ENCODE data around the gene PEPD.

PEPD gene

GRCh38 chr19:33510462-33511194, 11.0 kb downstream of the PEPD start:
- no peak for DNase-seq

DNA sequence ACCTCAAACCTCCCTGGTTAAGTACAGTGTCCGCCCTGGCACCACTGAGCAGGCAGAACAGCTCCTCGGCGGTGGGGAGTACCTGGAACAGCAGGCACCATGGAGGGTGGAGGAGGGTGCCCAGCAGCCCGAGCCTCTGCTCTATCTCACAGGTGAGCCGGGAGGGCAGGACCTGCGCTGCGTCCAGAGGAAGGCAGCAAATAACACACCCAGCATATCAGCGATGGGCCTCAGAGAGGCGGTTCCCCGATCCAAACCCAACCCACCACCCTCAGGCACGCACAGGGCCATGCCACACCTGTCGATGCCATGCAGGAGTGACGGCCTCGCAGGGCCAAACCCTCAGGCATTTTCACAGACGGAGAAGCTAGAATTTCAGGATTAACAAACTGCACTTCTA, 11.8 kb downstream of the PEPD start:
- no peak for DNase-seq

GRCh38 chr19:33508941-33509614, 12.5 kb downstream of the PEPD start:
- DNase-seq: no peak

DNA sequence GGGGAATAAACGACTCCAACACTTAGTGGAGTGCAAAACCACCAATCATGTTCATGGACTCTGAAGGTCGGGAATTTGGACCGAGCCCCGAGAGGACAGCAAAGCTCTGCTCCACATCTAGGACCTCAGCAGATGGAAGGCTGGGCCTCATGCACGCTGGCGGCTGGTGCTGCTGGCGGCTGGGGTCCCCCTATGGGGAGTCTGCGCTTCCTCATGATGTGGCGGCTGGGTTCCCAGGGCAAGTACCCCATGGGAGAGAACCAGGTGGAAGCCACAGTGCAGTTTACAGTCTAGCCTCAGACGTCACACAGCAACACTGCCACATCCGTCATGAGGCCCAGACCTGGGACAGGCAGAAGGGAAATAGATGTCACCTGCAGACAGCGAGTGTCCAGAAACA, 13.2 kb downstream of the PEPD start:
- no peak for DNase-seq

- no peak for DNase-seq
Observed at GRCh38 chr19:33508009-33508408, 13.6 kb downstream of the PEPD start.

DNA sequence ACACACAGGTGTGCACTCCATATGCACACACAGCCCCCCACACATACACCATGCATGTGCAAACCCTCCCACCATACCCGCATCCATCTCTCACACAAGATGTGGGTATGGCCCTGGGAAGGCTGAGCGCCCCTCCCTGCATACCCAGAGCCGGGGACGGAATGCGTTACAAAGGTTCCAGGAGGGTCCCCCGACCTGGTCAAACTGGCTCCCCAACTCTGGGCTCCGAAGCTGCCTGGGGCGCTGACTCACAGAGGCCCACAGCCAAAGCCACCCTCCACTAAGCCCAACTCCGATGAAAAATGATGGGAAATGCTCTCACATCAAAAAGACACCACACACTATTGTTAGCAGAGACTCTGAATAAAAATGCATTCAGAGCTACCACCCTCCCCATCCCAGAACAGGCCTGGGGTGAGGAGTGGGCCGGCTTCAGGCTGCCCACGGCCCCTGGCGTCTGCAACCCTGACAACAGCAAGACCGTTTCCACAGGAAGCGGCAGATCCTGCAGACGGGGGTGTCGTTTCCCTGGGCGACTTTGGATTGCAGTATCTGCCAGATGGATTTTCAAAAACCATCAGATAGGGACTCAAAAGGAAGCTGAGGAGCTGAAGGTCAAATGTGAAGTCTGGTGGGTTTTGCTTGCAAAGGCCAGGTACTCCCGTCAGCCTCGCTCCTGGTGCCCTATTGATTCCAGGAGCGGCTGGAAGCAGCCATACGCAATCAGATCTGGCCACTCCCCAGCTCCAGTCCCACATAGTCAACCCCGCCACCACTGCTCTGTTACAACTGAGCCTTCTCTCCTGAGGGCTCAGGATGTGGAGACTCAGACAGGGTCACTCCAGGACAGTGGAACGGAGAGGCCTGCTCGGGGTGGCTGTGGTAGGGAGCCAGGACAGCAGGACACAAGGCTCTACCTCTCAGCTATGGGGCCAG, 14.3 kb downstream of the PEPD start:
- no peak for DNase-seq

GRCh38 chr19:33506498-33506897, 15.1 kb downstream of the PEPD start:
- DNase-seq: no peak

- no peak for DNase-seq
Observed at GRCh38 chr19:33505823-33506222, 15.8 kb downstream of the PEPD start.

DNA sequence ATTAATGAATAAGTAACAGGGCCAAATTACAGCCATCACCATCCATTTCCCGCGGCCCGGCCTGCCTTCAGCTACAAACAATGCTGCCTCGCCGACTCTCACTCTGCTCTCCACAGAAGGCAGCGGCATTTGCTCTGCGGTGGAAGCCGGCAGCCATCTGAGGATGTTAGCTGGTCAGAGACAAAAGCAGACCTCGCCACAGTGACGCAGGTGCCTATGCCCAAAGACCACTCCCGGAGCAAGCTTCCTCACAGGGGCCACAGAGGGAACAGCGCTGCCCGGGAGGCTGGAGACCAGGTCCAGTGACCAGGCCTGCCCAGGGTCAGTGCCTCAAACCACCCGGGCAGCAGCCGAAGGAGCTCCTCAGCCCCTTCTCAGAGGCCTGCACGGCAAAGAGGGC, 16.4 kb downstream of the PEPD start:
- no peak for DNase-seq

DNA sequence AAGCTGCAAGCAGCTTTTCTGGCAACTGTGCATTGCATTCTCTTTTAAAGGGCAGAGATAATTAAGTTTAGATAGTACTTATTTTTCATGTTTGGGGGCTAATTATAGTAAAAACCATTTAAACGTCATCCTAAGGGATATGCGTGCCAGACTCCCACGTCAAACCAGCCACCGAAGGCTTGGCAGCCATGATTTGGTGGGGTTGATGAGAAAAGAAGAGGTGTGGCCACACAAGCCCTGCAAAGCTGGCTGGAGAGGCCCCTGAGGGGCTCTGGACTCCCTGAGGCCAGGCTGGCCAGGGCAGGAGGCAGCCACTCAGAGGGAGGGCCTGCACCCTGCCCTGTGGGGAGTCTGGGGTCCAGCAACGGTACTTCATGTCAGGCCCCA, 17.5 kb downstream of the PEPD start:
- no peak for DNase-seq

GRCh38 chr19:33503433-33504057, 18.0 kb downstream of the PEPD start:
- DNase-seq: no peak

- DNase-seq: no peak
Observed at GRCh38 chr19:33503030-33503429, 18.6 kb downstream of the PEPD start.

- no peak for DNase-seq
Observed at GRCh38 chr19:33502521-33502920, 19.1 kb downstream of the PEPD start.

- DNase-seq: no peak
Observed at GRCh38 chr19:33501693-33502356, 19.8 kb downstream of the PEPD start.

GRCh38 chr19:33500991-33501390, 20.6 kb downstream of the PEPD start:
- DNase-seq: no peak

DNA sequence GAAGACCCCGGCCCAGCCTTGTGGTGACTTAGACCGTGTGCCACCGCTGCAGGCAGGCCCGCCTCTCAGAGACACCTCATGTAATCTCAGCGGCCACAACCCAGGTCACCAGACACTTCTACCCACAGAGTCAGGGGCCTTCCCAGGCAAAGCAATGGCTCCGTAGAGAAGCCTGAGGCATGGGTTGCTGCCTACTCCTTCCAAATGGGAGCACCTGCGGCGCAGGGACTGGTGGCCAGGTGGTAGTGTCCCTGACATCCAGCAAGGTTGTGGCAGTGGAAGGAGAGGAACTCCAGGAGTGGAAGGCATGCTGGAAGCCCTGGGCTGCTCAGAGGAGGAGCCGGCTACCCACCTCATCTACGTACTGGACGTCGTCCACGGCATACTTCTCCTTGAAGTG, 21.0 kb downstream of the PEPD start:
- DNase-seq: no peak

GRCh38 chr19:33499671-33500506, 21.7 kb downstream of the PEPD start:
- DNase-seq: no peak

- DNase-seq: no peak
Observed at GRCh38 chr19:33499248-33499647, 22.3 kb downstream of the PEPD start.

DNA sequence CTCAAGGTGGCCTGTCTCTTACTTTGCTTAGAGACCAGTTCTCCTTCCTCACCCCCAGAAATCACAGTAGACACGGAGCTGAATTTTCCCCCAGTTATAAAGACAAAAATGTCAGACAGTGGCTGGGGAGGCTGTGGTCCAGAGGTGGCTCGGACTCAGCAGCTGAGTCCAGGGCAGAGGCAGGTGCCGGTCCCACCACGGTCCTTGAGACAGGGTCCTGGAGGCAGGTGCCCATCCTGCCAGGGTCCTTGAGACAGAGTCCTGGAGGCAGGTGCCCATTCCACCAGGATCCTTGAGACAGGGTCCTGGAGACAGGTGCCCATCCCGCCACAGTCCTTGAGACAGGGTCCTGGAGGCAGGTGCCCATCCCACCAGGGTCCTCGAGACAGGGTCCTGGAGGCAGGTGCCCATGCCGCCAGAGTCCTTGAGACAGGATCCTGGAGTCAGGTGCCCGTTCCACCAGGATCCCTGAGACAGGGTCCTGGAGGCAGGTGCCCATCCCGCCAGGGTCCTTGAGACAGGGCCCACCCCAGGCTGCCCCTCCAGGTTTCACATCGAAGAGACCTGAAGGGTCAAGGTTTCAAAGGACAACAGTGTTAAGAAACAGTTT, 23.1 kb downstream of the PEPD start:
- no peak for DNase-seq

GRCh38 chr19:33497778-33498175, 23.8 kb downstream of the PEPD start:
- no peak for DNase-seq

DNA sequence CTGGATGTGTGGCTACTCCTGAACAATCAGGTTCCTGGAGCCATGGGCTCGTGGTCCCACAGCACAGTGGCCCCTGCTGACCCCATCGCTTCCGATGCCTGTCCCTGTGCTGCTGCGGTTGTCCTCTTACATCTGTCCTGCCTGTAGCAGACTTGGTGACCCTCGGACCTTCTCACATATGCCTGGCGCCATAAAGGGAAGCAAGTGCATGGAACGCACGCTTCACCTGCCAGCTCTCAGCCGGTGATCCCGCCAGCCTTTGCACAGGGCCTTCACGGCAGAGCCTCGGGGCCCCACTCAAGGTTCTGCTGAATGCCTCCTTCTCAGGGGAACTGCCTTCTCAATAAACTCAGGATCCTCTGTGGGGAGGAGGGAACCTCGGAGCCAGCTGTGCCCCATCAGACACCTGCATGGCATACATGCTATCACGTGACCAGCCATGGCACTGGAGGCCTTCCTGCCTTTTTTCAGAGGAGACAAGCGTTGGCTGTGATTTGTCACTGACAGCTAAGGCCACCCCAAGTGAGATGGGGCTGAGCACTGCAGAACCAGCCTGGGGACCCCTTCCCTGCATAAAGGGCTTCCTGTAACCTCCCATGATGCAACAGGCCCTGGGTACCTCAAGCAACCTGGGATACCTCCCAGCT, 24.3 kb downstream of the PEPD start:
- DNase-seq: no peak
